NK-92 treated with Interleukin-12 subunit alpha and Interleukin-12 subunit beta, amount 100 ng/mL, for 24 hours (cell line): ENCODE measurements around the gene THSD7B.
"Not testable (repeated sequence)": the region's sequence is repeated elsewhere in the genome, so short reads cannot be mapped to it uniquely, and the experiment has no call there.

Source experiments
- DNase-seq: peaks from one replicate; lab custom pipeline; 2025; lab: John Stamatoyannopoulos, UW

Gene THSD7B

DNA sequence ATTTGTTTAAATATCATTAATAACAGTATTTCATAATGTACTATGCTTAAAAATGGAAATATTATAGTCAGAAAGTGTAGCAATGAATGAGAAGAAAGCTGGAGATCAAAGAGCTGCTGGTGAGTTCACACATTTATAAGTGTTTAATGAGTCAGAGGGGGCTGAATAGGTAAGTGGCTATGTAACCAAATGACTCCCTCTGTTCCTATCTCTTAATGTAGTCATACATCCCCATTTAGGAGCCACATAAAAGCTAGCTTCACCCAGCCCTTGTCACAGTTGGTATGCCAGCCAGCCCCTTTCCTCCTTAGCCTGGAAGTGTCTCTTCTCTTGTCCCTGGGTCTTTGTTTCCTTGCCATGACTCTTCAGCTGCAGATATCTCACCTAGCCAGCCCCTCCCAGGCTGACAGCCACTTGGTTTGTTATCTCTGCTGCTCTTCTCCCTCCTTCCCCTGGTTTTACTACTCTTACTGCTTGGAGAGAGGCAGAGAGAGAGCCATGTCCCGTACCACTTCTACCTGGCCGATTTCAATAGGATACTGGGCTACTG, 760.4 kb downstream of the THSD7B start:
- DNase-seq: no peak

DNA sequence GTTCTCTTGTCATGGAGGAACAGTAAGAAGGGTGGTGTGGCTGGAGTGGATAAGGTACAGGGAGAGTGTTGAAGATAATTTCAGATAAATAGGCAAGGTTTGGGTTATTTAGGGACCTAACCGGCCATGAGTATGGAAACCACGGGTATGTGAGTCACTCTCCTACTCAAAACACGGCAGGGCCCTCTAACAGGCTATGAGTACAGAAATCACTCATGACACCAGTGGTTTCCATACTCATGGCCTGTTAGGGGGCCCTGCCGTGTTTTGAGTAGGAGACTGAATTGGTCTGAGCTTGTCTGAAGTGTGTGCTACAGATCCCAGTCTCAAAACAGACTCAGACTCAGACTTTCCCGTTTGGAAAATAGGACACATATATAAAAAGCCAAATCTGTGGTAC, 770.6 kb downstream of the THSD7B start:
- no peak for DNase-seq

DNA sequence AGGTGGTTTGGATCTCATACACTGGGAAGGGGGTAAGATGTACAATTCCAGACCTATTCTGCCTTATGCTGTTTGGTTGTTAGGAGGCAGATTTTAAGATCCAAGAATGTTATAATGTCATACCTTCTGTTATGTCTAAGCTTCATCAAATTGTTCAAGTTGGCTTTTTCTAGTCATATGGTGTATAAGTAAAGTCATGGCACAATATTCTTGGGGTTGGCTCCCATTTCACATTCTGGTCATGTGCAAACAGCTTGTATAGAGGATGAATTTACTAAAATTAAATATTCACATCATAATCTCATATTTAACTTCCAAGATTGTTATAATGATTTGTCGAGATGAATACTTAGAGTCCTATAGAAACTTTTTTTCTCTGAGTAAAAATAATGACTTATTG, 774.0 kb downstream of the THSD7B start:
- DNase-seq: no peak

DNA sequence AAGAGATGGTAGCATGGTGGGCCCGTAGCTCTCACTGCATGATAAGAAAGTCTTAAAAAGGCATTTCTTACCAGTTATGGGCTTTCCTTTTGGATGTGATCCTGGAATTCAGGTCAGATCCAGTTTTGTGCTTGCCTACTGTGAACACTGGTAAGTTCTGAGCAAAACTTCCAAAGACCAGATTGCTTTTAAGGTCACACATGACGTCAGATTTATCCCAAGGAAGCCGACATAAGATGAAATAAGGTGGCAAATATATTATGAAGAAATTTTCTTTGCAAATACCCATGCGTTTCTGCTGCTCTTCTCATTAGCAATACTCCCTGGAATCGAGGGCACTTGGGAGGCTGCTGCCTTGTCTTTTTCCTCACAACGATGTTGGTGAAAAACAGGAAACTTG, 782.5 kb downstream of the THSD7B start:
- DNase-seq: no peak

DNA sequence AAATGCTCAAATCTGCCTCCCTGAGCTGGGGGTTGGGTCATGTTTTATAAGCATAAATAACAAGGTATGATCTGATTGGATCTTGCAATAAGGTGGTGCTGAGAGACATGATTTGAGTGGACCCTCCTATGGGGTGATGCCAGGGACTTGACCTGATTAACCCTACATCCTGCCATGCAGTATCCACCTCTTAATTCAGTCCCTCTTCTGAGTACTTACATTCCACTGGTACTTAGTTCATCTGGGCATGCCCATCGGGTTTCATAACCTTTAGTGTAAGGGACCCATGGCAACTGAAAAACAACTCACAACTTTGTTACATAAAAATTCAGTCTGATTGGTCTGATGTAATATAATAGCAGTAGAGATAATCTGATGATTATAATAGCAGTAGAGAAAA, 801.0 kb downstream of the THSD7B start:
- DNase-seq: no peak

DNA sequence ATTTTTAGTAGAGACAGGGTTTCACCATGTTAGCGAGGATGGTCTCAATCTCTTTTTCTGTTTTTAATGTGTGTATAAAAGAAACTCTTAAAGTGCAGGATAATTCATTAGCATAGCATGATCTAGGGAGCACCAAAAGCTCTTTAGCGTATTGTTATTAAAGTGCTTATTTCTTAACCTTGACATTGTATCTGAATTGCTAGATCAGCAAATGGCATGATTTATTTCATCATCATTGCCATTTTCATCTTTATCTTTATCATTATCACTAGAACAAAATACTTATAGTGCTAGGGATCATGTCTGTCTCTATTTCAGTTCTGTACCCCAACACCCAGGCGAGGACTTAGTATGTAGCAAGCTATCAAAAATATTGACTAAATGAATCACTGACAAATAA, 805.1 kb downstream of the THSD7B start:
- no peak for DNase-seq

DNA sequence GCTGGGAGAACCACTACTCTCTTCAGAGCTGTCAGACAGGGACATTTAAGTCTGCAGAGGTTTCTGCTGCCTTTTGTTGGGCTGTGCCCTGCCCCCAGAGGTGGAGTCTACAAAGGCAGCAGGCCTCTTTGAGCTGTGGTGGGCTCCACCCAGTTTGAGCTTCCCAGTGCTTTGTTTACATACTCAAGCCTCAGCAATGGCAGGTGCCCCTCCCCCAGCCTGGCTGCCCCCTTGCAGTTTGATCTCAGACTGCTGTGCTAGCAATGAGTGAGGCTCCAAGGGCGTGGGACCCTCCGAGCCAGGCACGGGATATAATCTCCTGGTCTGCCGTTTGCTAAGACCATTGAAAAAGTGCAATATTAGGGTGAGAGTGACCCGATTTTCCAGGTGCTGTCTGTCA, 822.5 kb downstream of the THSD7B start:
- not testable (repeated sequence) for DNase-seq

DNA sequence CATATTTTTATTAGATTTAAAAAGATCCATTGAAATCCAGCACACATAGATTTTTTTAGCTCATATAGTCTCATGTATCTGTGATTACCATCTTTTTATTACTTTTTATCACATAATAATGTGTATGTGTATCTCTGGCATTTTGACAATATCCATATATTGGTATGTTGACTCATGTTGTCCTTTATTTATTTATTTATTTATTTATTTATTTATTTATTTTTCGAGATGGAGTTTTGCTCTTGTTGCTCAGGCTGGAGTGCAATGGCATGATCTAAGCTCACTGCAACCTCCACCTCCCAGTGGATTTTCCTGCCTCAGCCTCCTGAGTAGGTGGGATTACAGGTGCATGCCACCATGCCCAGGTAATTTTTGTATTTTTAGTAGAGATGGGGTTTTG, 823.2 kb downstream of the THSD7B start:
- DNase-seq: not testable (repeated sequence)

DNA sequence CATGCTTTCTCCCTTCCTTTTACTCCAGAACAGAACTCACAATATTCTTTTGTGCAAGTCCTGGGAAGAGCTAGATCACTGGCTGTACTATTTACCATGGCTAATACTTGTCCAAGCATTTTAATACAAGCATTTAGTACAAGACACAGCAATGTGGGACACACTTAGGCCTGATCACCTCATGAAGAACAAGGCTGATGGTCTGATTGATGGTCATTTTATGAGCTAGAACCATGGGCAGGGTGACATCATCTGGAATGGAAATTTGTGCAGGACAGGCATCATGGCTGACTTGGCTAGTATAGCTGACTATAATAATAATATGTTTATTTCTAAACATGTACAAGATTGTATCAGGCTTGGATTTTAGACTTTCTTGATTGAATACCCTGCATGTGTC, 824.8 kb downstream of the THSD7B start:
- no peak for DNase-seq

DNA sequence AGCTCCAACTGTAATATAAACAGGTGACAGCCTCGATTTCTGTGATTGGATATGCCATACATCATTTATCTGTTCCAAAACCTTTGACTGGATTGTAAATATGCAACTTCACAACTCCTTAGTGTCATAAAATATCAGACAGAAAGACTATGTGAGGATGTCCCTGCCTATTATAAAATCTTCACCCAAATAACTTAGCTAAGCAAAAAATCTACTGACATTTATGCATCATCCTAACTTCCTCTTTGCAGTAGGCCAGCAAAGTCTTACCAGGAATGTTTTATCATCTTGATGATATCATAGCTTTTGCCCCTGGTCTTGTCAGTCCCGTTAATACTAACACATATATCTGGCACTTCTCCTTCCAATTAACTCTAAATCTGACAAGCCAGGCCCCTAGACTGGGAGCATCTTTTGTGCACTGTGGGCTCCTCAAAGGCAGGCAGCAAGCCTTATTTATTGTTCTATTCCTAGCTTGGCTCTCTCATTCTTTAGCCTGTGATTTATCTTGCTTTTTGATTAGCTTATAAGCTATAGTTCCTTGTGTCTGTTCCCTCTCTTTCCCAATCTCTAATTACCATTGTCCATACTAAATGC, 842.5 kb downstream of the THSD7B start:
- no peak for DNase-seq

DNA sequence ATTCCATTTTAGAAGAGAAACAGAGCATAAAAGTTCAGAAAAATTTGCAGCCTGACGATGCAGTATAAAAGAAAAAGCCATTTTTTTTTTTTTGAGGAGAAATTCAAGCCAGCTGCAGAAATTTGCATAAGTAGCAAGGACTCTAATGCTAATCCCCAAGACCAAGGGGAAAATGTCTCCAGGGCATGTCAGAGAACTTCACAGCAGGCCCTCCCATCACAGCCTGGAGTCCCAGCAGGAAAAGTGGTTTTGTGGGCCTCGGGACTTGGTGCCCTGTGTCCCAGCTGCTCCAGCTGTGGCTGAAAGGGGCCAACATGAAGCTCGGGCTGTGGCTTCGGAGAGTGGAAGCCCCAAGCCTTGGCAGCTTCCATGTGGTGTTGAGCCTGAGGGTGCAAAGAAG, 873.6 kb downstream of the THSD7B start:
- DNase-seq: no peak

DNA sequence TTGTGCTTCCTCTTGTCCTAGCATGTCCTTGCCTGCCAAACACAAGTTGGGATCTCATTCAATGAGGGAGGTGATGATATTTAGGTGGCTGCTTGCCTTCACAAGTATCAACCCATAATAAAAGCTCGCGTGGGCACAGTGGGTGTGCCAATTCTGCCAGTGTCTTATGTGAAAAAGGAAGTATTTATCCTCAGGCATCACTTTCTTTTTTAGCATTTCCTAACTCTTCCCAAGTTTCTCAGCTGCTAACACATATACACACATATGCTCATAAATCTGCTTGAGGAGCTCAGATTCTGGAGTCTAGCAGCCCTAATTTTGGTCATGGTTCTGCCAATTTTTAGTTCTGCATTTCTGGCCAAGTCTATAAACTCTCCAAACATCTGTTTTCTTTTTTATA, 879.4 kb downstream of the THSD7B start:
- no peak for DNase-seq

DNA sequence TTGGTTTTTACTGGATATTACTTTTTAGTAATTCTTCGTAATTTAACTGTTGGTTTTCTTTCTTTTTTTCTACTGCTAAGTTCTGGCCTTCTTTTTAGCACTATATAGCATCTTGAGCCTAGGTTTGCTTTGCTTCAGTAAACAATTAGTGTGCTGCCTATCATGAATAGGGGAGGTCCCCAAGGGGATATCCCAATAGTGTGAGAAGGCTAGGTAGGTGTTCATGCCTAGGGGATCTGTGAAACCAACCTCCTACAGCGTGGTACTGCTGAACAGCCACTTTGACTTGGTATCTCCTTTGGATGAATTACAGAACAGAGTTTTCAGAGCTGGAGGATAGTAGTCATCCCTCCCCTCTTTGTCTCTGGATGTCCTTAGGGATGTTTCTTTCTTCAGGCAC, 888.7 kb downstream of the THSD7B start:
- no peak for DNase-seq

DNA sequence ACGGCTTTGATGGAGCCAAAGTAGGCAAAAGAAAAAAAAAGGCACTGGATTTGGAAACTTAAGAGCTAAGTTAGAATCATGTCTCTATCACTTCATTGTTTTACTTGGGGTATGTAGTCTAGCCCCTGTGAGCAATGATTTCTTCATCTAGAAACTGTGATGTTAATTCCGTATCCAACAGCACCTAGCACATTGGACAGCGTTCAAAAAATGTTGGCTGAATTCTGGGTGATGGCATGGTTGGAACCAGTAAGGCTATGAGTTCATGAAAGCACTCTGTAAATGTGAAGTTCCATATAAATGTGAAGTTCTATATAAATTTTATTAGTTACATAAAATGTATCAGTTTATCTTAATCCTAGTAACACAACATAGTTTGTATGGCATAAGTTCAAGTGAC, 890.5 kb downstream of the THSD7B start:
- DNase-seq: no peak

DNA sequence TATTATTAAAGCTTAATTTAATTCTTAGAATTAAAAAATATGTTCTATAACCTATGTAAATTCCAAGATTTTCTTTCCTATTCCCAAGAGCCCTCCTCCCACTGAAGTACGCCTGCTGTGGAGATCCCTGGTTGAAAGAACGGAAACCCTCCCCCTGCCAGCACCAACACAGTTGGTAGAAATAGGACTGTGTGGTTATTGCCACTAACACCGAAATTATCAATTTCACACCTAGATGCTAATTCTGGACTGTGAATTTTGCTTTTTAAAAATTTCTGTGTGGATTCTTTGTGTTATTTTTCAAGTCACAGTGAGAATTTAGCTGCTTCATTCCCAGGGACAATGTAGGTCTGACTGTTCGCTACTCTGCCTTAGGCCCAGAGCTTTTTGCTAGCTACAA, 893.1 kb downstream of the THSD7B start:
- DNase-seq: no peak

DNA sequence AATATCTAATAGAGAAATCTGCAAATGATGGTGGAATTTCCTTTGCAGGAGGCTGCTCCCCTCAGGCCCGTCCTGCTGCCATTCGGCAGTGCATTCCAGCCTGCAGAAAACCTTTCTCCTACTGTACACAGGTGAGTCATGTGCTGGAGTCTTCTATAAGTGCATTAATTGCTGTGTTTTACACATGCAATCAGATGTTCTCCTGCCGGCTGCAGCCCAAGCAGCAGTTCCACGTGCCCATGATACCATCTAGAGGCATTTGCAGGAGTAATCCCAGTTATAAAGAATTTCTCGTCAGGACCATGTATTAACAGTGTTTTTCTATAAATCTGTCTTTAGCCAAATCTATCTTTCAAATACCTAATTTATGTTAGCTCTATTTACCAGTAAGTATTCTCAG, 894.3 kb downstream of the THSD7B start:
- DNase-seq: no peak

DNA sequence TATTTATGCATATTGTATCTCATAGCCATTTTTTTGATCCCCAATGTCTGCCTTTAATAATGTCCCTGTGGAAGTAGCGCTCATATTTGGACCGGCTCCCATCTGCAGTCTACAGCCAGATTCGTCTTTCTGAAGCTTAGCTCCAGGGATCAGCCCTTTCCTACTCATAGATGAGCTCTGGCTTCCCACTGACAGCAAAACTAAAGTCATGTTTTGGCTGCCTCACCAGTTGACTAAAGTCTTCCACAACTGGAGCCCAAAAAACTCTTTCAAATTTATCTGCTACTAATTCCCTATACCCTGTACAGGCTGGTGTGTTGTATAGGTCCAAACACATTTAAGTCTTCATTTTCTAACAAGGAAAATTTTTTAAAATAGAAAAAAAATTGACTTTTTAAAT, 904.8 kb downstream of the THSD7B start:
- no peak for DNase-seq

DNA sequence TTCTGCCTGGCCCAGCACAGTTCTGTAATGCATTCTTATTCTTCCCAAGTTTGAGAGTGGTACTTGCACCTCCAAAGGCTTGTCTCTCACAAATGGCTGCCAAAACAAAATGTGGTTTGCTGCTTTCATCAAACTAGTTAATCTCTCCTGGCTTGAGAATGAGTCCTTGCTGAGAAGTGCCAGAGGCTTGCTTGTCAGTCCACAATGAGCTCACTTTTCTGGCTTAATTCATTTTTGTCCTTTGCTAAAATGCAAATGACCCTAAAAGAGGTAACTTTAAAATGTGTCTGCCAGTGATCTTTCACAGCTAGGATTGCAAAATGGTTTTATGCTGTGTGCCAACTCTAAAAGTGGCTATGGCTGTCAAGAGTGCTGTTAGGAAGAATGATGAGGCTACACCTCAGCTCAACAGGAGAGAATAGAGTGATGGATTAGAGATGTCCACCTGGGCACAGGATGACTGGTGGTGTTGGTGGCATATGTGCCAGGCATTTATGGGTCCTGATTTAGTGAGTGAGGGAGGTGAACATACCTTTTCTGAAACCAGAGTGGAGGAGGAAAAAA, 907.7 kb downstream of the THSD7B start:
- no peak for DNase-seq

DNA sequence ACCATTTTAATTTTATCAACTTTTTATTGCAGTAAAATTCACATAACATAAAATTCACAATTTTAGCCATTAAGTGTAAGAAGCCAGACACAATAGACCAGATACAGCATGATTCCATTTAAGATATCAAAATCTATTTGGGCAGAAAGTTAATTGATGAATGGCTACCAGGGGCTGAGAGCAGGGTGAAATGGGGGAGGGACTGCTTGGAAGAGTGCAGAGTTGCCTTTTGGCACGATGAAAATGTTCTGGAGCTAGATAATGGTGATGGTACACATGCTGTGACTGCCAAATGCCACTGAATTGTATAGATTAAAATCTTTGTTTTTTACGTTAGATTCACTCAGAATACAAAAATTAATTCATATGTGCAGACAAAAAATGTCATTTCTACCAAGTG, 909.6 kb downstream of the THSD7B start:
- DNase-seq: no peak

DNA sequence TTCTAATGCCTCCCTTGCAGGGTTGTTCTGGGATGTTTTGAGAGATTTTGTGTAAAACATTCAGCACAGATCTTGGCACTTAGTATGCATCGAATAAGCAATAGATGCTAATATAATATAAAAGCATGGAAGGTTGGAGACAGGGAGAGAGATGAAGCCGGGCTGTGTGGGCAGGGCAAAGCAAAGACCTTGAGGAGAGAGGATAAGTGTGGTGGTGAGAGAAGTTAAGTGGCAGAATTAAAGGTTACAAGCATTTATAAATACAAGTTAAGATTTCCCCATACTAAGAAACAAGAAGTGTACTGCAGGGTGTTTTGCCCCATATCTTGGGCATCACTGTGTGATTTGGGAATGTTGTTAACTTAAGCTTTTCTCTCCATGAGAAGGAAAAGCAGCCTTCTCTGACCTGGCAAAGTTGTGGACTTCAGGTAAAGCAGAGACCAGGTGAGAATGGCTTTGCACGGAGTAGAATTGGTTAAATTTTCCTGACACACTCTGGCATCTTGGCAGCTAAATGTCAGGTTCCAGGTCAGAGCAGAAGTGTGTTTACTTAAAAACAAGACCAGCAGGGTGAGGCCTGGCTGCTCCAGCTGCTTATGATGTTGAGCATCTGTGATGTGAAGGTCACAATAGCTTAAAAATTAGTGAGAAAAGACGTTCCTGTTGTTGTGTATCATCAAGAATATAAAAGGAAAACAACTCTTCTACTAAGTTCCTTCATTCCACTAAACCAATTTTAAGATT, 910.4 kb downstream of the THSD7B start:
- no peak for DNase-seq

DNA sequence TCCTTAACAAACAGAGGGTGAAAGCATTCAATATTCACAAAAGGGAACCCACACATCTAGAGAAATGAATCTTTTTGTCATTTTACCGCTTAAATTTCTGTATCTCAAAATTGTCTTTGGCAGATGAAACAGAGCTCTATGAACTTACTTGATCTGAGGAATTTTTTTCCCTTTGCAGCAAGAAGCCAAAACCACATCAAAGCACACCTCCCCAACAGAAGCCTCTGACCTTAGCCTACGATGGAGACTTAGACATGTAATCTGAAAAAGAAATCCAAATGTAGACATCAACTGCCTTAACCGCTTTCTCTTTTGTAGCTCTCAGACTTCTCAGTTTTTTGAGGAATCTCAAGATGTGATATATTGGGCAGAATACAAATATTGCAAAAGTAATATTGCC, 911.0 kb downstream of the THSD7B start:
- no peak for DNase-seq

DNA sequence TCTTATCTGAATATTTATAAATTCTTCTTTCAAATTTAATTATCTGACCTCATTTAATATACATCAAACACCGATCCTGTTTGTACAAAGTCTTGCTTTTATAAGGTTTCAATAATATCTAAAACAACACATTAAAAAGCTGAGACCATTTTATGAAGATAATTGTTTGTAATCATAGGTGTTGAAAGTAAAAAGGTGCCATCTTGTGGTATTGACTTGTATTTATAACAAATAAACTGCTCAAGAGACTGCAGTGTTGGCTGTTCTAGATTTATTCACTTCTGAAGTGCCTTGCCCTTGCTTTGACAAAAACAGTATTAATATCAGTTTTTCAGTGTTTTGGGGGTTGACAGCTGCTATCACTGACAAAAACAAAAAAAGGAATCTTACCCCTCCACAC, 912.1 kb downstream of the THSD7B start:
- DNase-seq: no peak

DNA sequence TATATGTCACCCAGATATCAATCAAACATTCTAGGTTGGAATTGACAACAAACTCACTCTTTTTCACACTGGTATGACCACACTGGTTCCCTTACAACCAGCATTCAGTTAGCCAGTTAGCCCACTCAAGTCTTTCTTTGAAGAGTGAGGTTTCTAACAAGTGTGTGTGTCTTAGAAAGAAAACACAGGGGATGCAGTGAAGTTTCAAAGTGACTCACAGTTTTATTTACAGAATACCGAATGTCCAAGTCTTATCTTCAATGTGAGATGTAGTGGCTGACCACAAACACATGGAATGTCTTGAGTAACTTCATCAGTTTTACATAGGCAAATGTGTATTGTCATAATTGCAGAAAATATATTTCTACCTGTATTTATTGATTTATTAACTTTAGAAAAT, 924.2 kb downstream of the THSD7B start:
- DNase-seq: no peak

DNA sequence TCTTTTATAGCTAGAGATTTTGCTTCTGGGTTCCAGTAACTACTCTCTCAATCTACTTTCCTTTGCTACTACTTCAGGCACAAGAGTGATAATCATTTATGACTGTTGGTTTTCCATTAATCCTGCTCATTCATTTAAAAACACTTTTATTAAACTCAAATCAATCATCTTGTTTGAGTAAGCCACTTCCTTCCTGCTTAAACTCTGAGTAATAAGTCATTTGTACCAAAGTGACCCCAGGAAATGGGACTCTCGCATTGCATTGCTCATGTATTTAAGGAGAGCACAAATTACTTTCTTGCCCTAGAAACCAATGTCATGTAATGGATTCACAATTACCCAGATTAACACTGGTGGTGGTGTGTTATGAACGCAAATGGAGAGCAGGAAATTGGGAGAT, 928.2 kb downstream of the THSD7B start:
- no peak for DNase-seq
